Naive thymus-derived CD8-positive, alpha-beta T cell (primary cell): ENCODE measurements around the gene SLC38A11. TPM values are rescaled to one million over a fixed set of nuclear protein-coding genes. Genes with fewer than 3 reads are reported as not detected.
A peak's percentile ranks its signal among the peaks of the same experiment; 100 is the strongest.
"Not testable (repeated sequence)": the region's sequence is repeated elsewhere in the genome, so short reads cannot be mapped to it uniquely, and the experiment has no call there.

ENCODE experiments used
- ATAC-seq, 2 donors: fragments of 150-1000 bp; cut with Tn5 transposase in 1 of 2; sonication (Bioruptor Pico), chemical (Tn5 transposase) in 1 of 2; 1 replicate in 1 of 2; 2 replicates in 1 of 2; pipeline ENCODE4 v1.10.0; 2021; ENCODE audit warnings: mild to moderate bottlenecking in 2 of 2, moderate library complexity in 2 of 2
- POLR2A ChIA-PET: fragments of 350-600 bp; sonication (Branson Sonifier 250); formaldehyde crosslinking; loops from one replicate; lab custom pipeline; 2021; ENCODE audit warnings: antibody characterized with exemption; lab: Charles Lee
- DNase-seq, 10 donors: peaks; one replicate each; pipeline versions ENCODE4 v3.0.0 to v3.0.0-alpha.2; 2020 to 2022
- H3K27ac Mint-ChIP-seq, 10 donors: one replicate each; pipeline ENCODE4 v1.8.0; 2020 to 2022; ENCODE audit warnings: mild to moderate bottlenecking in 10 of 10, mixed read lengths in 10 of 10, moderate library complexity in 4 of 10, inconsistent platforms in 1 of 10
- H3K27me3 Mint-ChIP-seq, 5 donors: one replicate each; pipeline ENCODE4 v1.8.0; 2021 to 2022; ENCODE audit warnings: mixed read lengths in 5 of 5
- H3K36me3 Mint-ChIP-seq, 3 donors: one replicate each; pipeline ENCODE4 v1.8.0; 2020 to 2022; ENCODE audit warnings: mixed read lengths in 3 of 3, mild to moderate bottlenecking in 2 of 3, inconsistent platforms in 1 of 3
- H3K4me1 Mint-ChIP-seq, 4 donors: one replicate each; pipeline ENCODE4 v1.8.0; 2021 to 2022; ENCODE audit warnings: mixed read lengths in 4 of 4
- H3K4me3 Mint-ChIP-seq, 10 donors: one replicate each; pipeline ENCODE4 v1.8.0; 2020 to 2022; ENCODE audit warnings: mild to moderate bottlenecking in 10 of 10, mixed read lengths in 10 of 10, moderate library complexity in 6 of 10, inconsistent platforms in 1 of 10
- H3K9me3 Mint-ChIP-seq, 9 donors: one replicate each; pipeline ENCODE4 v1.8.0; 2020 to 2022; ENCODE audit warnings: mixed read lengths in 9 of 9, mild to moderate bottlenecking in 3 of 9, inconsistent platforms in 1 of 9, moderate library complexity in 1 of 9
- polyA plus RNA-seq, 3 donors: library from polyadenylated mRNA; unstranded; fragments of 300-500 nt; fragmentation: Illumina TruSeq; gene quantifications; one replicate each; pipeline ENCODE4 v1.2.3, GENCODE V29; 2021
- total RNA-seq, 8 experiments: library from RNA in 2 of 8; stranded (reverse) in 2 of 8; gene quantifications; one replicate each; pipeline ENCODE4 v1.2.3 and lab custom pipeline; 2021 to 2026

Gene SLC38A11
- total and polyA plus RNA-seq, 5 experiments from 2014 or later, result 0.42 to 0.74 TPM; not detected in 3

- H3K9me3 Mint-ChIP-seq, result no peaks in the 10 kb centered on the region
- ATAC-seq (no peak), DNase-seq (no peak)
- H3K27me3 Mint-ChIP-seq, result no peaks in the 10 kb centered on the region
- H3K27ac Mint-ChIP-seq, result no peak overlapping the region
- no peaks in the 10 kb centered on the region for H3K36me3 Mint-ChIP-seq
- H3K4me1 Mint-ChIP-seq, result peaks cover 0 to 4% (median 0%) of the 10 kb centered on the region in 4 donors
- POLR2A ChIA-PET, result no interaction called here
- no peak overlapping the region for H3K4me3 Mint-ChIP-seq
Measured at GRCh38 chr2:164879901-164880535, 75.3 kb downstream of the SLC38A11 start.

GRCh38 chr2:164877927-164878326 is 77.4 kb downstream of the SLC38A11 start:
- no peak for DNase-seq
- POLR2A ChIA-PET, result no interaction called here
- H3K27me3 Mint-ChIP-seq, result peaks cover 0 to 4% (median 0%) of the 10 kb centered on the region in 5 donors

GRCh38 chr2:164877169-164877568 is 78.2 kb downstream of the SLC38A11 start:
- H3K4me1 Mint-ChIP-seq, result peaks cover 0 to 4% (median 0%) of the 10 kb centered on the region in 4 donors
- H3K9me3 Mint-ChIP-seq, result peaks cover 0 to 2% (median 0%) of the 10 kb centered on the region in 9 donors
- ATAC-seq (no peak), DNase-seq (no peak)
- POLR2A ChIA-PET, result no interaction called here
- no peaks in the 10 kb centered on the region for H3K36me3 Mint-ChIP-seq
- H3K27ac Mint-ChIP-seq, result no peak overlapping the region
- H3K4me3 Mint-ChIP-seq, result no peak overlapping the region
- peaks cover 0 to 4% (median 0%) of the 10 kb centered on the region in 5 donors for H3K27me3 Mint-ChIP-seq

More at GRCh38 chr2:164877927-164878326, 77.4 kb downstream of the SLC38A11 start:
- no peak overlapping the region for H3K4me3 Mint-ChIP-seq
- peaks cover 0 to 2% (median 0%) of the 10 kb centered on the region in 9 donors for H3K9me3 Mint-ChIP-seq
- H3K27ac Mint-ChIP-seq, result no peak overlapping the region
- H3K36me3 Mint-ChIP-seq, result no peaks in the 10 kb centered on the region
- H3K4me1 Mint-ChIP-seq, result peaks cover 0 to 4% (median 0%) of the 10 kb centered on the region in 4 donors
- no peak for ATAC-seq

GRCh38 chr2:164875334-164876205 is 79.8 kb downstream of the SLC38A11 start:
- Mint-ChIP-seq H3K4me3 (no peak overlapping the region), H3K36me3 (no peaks in the 10 kb centered on the region), H3K27ac (no peak overlapping the region), H3K27me3 (peaks cover 0 to 4% (median 0%) of the 10 kb centered on the region in 5 donors), H3K4me1 (peaks cover 0 to 4% (median 0%) of the 10 kb centered on the region in 4 donors), H3K9me3 (peaks cover 0 to 2% (median 0%) of the 10 kb centered on the region in 9 donors)
- POLR2A ChIA-PET, result no interaction called here
- DNase-seq, result no peak
- ATAC-seq, result no peak

DNA sequence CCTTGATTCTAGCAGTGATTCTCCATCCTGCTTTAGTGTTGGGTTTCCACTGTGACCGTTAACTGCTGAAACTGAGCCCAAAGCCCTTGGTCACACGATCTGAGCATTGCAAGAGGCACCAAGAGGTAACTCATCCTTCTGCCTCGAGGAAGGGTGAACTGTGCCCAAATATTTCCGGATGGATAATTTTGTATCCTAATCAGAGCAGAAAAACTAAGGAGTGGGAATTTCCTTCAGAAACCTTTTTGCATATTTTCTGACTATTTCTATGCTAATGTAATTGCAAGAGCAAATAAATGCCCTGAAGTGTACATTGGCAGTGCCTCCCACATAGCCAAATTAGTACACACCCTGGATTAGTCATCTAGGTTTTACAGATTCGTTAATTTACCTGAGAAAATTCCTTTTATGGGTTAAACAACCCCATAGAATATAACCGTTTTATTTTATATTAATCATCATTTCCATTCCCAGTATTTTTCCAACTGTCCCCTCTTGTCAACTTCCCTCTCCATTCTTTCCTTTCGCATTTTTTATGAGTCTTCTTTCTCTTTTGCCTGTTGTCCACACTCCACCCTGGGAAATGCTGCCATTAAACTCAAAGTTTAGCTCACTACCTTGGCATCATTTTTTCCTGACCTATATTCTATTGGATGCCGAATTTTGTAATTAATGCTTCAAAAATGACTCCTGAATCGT is 82.0 kb downstream of the SLC38A11 start:
- peaks cover 0 to 4% (median 0%) of the 10 kb centered on the region in 4 donors for H3K4me1 Mint-ChIP-seq
- POLR2A ChIA-PET, result no interaction called here
- ATAC-seq (no peak), DNase-seq (no peak)
- no peaks in the 10 kb centered on the region for H3K36me3 Mint-ChIP-seq
- H3K27me3 Mint-ChIP-seq, result peaks cover 0 to 4% (median 0%) of the 10 kb centered on the region in 5 donors
- H3K4me3 Mint-ChIP-seq, result no peak overlapping the region
- H3K27ac Mint-ChIP-seq, result no peak overlapping the region
- peaks cover 0 to 6% (median 0%) of the 10 kb centered on the region in 9 donors for H3K9me3 Mint-ChIP-seq

GRCh38 chr2:164871404-164871803 is 83.9 kb downstream of the SLC38A11 start:
- no peak for ATAC-seq
- DNase-seq, result no peak
- Mint-ChIP-seq H3K36me3 (no peaks in the 10 kb centered on the region), H3K9me3 (peaks cover 0 to 9% (median 0%) of the 10 kb centered on the region in 9 donors), H3K27me3 (peaks cover 0 to 6% (median 0%) of the 10 kb centered on the region in 5 donors), H3K4me3 (no peak overlapping the region), H3K4me1 (peaks cover 0 to 9% (median 0%) of the 10 kb centered on the region in 4 donors), H3K27ac (no peak overlapping the region)
- POLR2A ChIA-PET, result no interaction called here

GRCh38 chr2:164869420-164869772 is 85.9 kb downstream of the SLC38A11 start:
- H3K36me3 Mint-ChIP-seq, result no peaks in the 10 kb centered on the region

DNA sequence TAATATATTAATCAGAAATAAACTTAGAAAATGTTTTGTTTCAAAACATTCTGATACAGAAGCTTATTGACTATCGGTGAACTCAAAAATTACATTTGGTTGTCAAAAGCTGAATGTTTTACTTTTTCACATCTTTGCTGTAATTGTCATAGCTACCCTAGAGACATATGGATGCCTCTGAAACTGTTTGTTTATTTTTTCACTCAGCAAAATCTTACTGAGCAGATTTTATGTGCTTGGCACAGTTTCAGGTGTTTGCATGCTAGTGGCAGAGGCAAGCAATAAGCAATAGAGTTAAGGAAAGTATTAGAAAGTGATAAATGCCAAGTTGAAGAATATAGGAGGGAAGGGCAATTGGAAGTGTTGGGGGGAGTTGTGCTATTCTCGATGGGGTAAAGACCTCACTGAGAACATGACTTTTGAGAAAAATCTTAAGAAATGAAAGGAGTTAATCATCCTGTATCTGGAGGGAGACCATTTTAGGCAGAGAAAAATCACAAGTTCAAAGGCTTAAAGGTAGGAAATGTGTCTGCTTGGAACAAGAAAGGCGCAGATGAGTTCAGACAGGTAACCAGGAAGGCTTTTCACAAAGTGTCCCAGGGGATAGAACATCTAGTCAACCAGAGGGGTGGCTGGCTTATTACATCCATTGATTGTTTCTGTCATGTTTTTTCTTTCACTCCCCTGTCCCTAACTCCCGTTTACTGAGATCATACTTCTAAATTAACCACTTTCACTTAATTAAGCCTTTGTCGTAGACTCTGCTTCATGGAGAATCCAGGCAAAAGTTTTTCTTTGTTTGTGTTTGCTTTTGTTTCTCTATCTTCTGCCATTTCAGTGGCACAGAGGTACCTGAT is 86.5 kb downstream of the SLC38A11 start:
- H3K36me3 Mint-ChIP-seq, result no peaks in the 10 kb centered on the region
- no peak for DNase-seq
- POLR2A ChIA-PET, result no interaction called here
- no peak for ATAC-seq
- H3K9me3 Mint-ChIP-seq, result peaks cover 0 to 9% (median 0%) of the 10 kb centered on the region in 9 donors
- H3K4me1 Mint-ChIP-seq, result peaks cover 0 to 13% (median 0%) of the 10 kb centered on the region in 4 donors
- H3K27ac Mint-ChIP-seq, result no peak overlapping the region
- no peak overlapping the region for H3K4me3 Mint-ChIP-seq
- peaks cover 0 to 4% (median 0%) of the 10 kb centered on the region in 5 donors for H3K27me3 Mint-ChIP-seq

More at GRCh38 chr2:164869420-164869772, 85.9 kb downstream of the SLC38A11 start:
- Mint-ChIP-seq H3K9me3 (peaks cover 0 to 9% (median 0%) of the 10 kb centered on the region in 9 donors), H3K27me3 (peaks cover 0 to 6% (median 0%) of the 10 kb centered on the region in 5 donors), H3K27ac (no peak overlapping the region), H3K4me1 (peaks cover 0 to 13% (median 0%) of the 10 kb centered on the region in 4 donors), H3K4me3 (no peak overlapping the region)
- no peak for ATAC-seq
- no peak for DNase-seq
- POLR2A ChIA-PET, result no interaction called here

DNA sequence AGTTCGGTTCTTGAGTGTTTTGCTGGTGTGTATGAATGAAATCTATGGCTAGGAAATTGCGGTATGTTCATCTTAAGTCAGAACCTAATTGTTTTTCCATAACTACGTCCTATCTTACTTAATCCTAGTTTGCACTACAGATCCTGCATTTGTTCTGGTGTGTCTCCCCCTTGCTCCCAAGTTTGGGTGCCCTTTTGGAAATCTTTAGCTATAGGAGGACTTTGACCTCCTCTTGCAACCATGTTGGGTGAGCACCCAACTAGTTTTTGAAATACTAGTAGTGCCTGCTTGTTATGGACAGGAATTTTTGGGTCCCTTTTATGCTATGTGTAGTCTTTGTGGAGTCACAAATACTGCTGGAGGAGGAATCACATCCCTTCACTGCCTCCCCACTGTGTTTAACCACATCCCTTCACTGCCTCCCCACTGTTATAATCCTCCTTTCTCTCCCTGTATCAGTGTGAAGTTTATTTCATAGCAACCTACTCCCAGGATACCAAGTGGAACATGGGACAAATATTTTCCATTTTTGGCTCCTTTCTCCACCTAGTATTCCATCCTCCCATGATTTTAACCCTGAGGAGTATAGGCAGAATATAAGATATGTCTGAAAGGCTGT is 87.4 kb downstream of the SLC38A11 start:
- DNase-seq, result no peak
- POLR2A ChIA-PET, result no interaction called here
- peaks cover 0 to 9% (median 0%) of the 10 kb centered on the region in 9 donors for H3K9me3 Mint-ChIP-seq
- H3K27me3 Mint-ChIP-seq, result peaks cover 0 to 3% (median 0%) of the 10 kb centered on the region in 5 donors
- H3K4me1 Mint-ChIP-seq, result peaks cover 0 to 13% (median 0%) of the 10 kb centered on the region in 4 donors
- no peaks in the 10 kb centered on the region for H3K36me3 Mint-ChIP-seq
- H3K27ac Mint-ChIP-seq, result no peak overlapping the region
- H3K4me3 Mint-ChIP-seq, result no peak overlapping the region
- no peak for ATAC-seq

DNA sequence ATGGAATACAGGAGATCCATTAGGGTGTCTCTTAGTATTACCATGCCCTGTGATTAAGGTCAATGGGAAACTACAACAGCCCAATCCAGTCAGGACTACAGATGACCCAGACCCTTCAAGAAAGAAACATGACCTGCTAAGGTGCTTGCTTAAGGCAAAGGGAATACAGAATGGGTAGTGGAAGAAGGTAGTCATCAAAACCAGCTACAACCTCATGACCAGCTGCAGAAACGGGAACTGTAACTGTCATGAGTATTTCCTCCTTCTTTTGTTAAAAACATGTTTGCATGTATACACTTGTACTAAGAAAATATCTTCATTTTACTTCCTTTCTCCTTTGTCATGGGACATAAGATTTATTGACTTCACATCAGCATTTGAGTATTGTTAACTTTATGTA is 88.9 kb downstream of the SLC38A11 start:
- DNase-seq, result not testable (repeated sequence)

GRCh38 chr2:164860694-164861042 is 94.7 kb downstream of the SLC38A11 start:
- POLR2A ChIA-PET, result no interaction called here

More for the DNA sequence above, 88.9 kb downstream of the SLC38A11 start:
- POLR2A ChIA-PET, H3K27me3 Mint-ChIP-seq, H3K36me3 Mint-ChIP-seq, H3K9me3 Mint-ChIP-seq: not testable (repeated sequence)
- H3K4me3 Mint-ChIP-seq, result peak overlapping the region in 1 of 10 donors; percentile 4
- H3K4me1 Mint-ChIP-seq, result peaks cover 0 to 13% (median 0%) of the 10 kb centered on the region in 4 donors
- H3K27ac Mint-ChIP-seq, result peak overlapping the region in 1 of 10 donors; percentile 57
- ATAC-seq, result peak in 1 of 2 donors; percentile 30

More at GRCh38 chr2:164860694-164861042, 94.7 kb downstream of the SLC38A11 start:
- Mint-ChIP-seq H3K27me3 (peaks cover 0 to 4% (median 1%) of the 10 kb centered on the region in 5 donors), H3K27ac (no peak overlapping the region), H3K36me3 (no peaks in the 10 kb centered on the region), H3K4me3 (no peak overlapping the region), H3K4me1 (no peaks in the 10 kb centered on the region), H3K9me3 (peaks cover 0 to 10% (median 0%) of the 10 kb centered on the region in 9 donors)
- no peak for DNase-seq
- no peak for ATAC-seq
